OCI-LY1 (cell line): Measurements from ENCODE around the gene RELL1.

ENCODE experiments used
- H2AFZ ChIP-seq: fragments of 200-600 bp; sonication (generic), shearing (Covaris generic); 2 replicates; pipeline ENCODE4 v1.6.0; 2014; ENCODE audit warnings: antibody characterized with exemption, mild to moderate bottlenecking, low read length
- H3F3A ChIP-seq: fragments of 200-600 bp; sonication (generic), shearing (Covaris generic); 2 replicates; pipeline ENCODE4 v1.6.0; 2014; ENCODE audit warnings: mild to moderate bottlenecking, antibody characterized with exemption, low read length, moderate library complexity; ENCODE audit not compliant: insufficient read depth
- H3K27ac ChIP-seq: fragments of 200-600 bp; sonication (generic); 2 replicates; pipeline ENCODE4 v1.5.1; 2014; ENCODE audit warnings: low read length, mixed run types, mild to moderate bottlenecking, low read depth; ENCODE audit not compliant: poor library complexity, severe bottlenecking
- H3K27me3 ChIP-seq: fragments of 200-600 bp; sonication (generic); 2 replicates; pipeline ENCODE4 v1.6.0; 2014; ENCODE audit warnings: antibody characterized with exemption, mild to moderate bottlenecking, low read length, moderate library complexity; ENCODE audit not compliant: insufficient read depth
- H3K36me3 ChIP-seq: fragments of 200-600 bp; sonication (generic); 2 replicates; pipeline ENCODE4 v1.6.1; 2014; ENCODE audit warnings: mild to moderate bottlenecking, antibody characterized with exemption, low read length, moderate library complexity, mixed read lengths; ENCODE audit not compliant: insufficient read depth
- H3K4me1 ChIP-seq: fragments of 200-600 bp; sonication (generic); 2 replicates; pipeline ENCODE4 v1.5.1; 2014; ENCODE audit warnings: mild to moderate bottlenecking, low read length, moderate library complexity; ENCODE audit not compliant: insufficient read depth, severe bottlenecking
- H3K4me2 ChIP-seq: fragments of 200-600 bp; sonication (generic), shearing (Covaris generic); 2 replicates; pipeline ENCODE4 v1.6.1; 2014; ENCODE audit warnings: low read length
- H3K4me3 ChIP-seq: fragments of 200-600 bp; sonication (generic); 2 replicates; pipeline ENCODE4 v1.5.1; 2014; ENCODE audit warnings: low read length, low read depth, mild to moderate bottlenecking, mixed read lengths; ENCODE audit not compliant: poor library complexity, severe bottlenecking
- H3K79me2 ChIP-seq: fragments of 200-600 bp; shearing (Covaris generic); 2 replicates; pipeline ENCODE4 v1.6.1; 2016; ENCODE audit warnings: mixed run types, low read length, mixed read lengths; ENCODE audit not compliant: insufficient read depth
- H3K9ac ChIP-seq: fragments of 200-600 bp; sonication (generic), shearing (Covaris generic); 2 replicates; pipeline ENCODE4 v1.6.1; 2014; ENCODE audit warnings: mild to moderate bottlenecking, low read length, mixed read lengths
- H3K9me2 ChIP-seq: fragments of 200-600 bp; sonication (generic), shearing (Covaris generic); 2 replicates; pipeline ENCODE4 v1.6.1; 2014; ENCODE audit warnings: low read depth, mild to moderate bottlenecking, low read length, mixed read lengths
- H3K9me3 ChIP-seq: fragments of 200-600 bp; shearing (Covaris generic); 2 replicates; pipeline ENCODE4 v1.6.1; 2014; ENCODE audit warnings: low read length, mixed read lengths
- H4K20me1 ChIP-seq: fragments of 200-600 bp; sonication (generic), shearing (Covaris generic); 2 replicates; pipeline ENCODE4 v1.6.0; 2016; ENCODE audit warnings: mild to moderate bottlenecking, low read length; ENCODE audit not compliant: insufficient read depth
- CTCF ChIP-seq: fragments of 200-600 bp; sonication (generic), shearing (Covaris generic); IDR thresholded peaks from 2 replicates; pipeline ENCODE4 v1.5.1; 2017; ENCODE audit warnings: mild to moderate bottlenecking, antibody characterized with exemption, low read length, moderate library complexity, mixed read lengths
- EZH2 ChIP-seq: fragments of 200-600 bp; sonication (generic), shearing (Covaris generic); IDR thresholded peaks from 2 replicates; pipeline ENCODE4 v1.8.0; 2017; ENCODE audit warnings: borderline replicate concordance, mixed run types, mild to moderate bottlenecking, antibody characterized with exemption, low read length, moderate library complexity, mixed read lengths

The RELL1 gene

GRCh38 chr4:37627263-37627662, 58.9 kb downstream of the RELL1 start:
- H3K9ac ChIP-seq, result no peak overlapping the region
- H3K4me3 ChIP-seq, result no peak overlapping the region
- no peaks in the 10 kb centered on the region for H3K79me2 ChIP-seq
- TF ChIP-seq CTCF (no peak), EZH2 (no peak)
- no peaks in the 10 kb centered on the region for H3K27me3 ChIP-seq
- no peak overlapping the region for H3K4me2 ChIP-seq
- H3K4me1 ChIP-seq, result no peaks in the 10 kb centered on the region
- no peaks in the 10 kb centered on the region for H3F3A ChIP-seq
- no peak overlapping the region for H3K27ac ChIP-seq
- no peak overlapping the region for H2AFZ ChIP-seq
- H3K9me3 ChIP-seq, result no peaks in the 10 kb centered on the region
- peaks cover 51% of the 10 kb centered on the region for H3K36me3 ChIP-seq
- H3K9me2 ChIP-seq, result no peaks in the 10 kb centered on the region
- no peaks in the 10 kb centered on the region for H4K20me1 ChIP-seq

- Histone ChIP-seq H4K20me1 (no peaks in the 10 kb centered on the region), H2AFZ (no peak overlapping the region), H3K4me1 (no peaks in the 10 kb centered on the region), H3K9ac (no peak overlapping the region), H3F3A (no peaks in the 10 kb centered on the region), H3K4me2 (no peak overlapping the region), H3K9me2 (no peaks in the 10 kb centered on the region), H3K9me3 (no peaks in the 10 kb centered on the region), H3K36me3 (peaks cover 38% of the 10 kb centered on the region), H3K27ac (no peak overlapping the region), H3K79me2 (no peaks in the 10 kb centered on the region), H3K27me3 (no peaks in the 10 kb centered on the region), H3K4me3 (no peak overlapping the region)
- no peak for TF ChIP-seq EZH2
- no peak for TF ChIP-seq CTCF
Measured at GRCh38 chr4:37625499-37625898, 60.7 kb downstream of the RELL1 start.

GRCh38 chr4:37623940-37624339, 62.2 kb downstream of the RELL1 start:
- H3K4me3 ChIP-seq, result no peak overlapping the region
- no peak overlapping the region for H3K4me2 ChIP-seq
- no peaks in the 10 kb centered on the region for H3K9me3 ChIP-seq
- H3K27ac ChIP-seq, result no peak overlapping the region
- H3K36me3 ChIP-seq, result peaks cover 30% of the 10 kb centered on the region
- H3K9me2 ChIP-seq, result no peaks in the 10 kb centered on the region
- no peaks in the 10 kb centered on the region for H3F3A ChIP-seq
- TF ChIP-seq CTCF (no peak), EZH2 (no peak)
- H3K9ac ChIP-seq, result no peak overlapping the region
- no peaks in the 10 kb centered on the region for H3K27me3 ChIP-seq
- no peaks in the 10 kb centered on the region for H3K4me1 ChIP-seq
- H3K79me2 ChIP-seq, result no peaks in the 10 kb centered on the region
- no peaks in the 10 kb centered on the region for H4K20me1 ChIP-seq
- H2AFZ ChIP-seq, result no peak overlapping the region
